ENCODE measurements around the gene PALLD.

DNA sequence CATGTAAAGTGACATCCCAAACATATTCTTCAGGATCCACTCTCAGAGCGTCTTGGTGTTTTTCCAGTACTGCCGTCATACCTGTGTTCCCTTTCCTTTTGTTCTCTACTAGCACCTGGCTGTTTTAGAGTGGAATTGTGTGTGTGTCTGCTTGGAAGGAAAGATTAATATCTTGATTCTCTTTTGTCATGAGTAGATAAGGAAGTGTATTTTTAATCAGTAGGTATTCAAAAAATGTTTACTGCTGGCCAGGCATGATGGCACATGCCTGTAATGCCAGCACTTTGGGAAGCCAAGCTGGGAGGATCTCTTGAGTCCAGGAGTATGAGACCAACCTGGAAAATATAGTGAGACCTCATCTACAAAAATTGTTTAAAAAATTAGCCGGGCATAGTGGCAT, 314.4 kb downstream of the PALLD start:
- no peak for TF ChIP-seq CTCF (optimal IDR thresholded peaks at IDR 0.05 in 1 of 3, IDR thresholded peaks at IDR 0.05 in 1 of 3, conservative IDR thresholded peaks at IDR 0.05 in 1 of 3; ENCODE audit: extremely low read depth in 1 of 3, insufficient read depth in 2 of 3, low read length in 3 of 3)
- no peak for TF ChIP-seq EZH2 (IDR thresholded peaks at IDR 0.05; ENCODE audit: low read length)

All from keratinocyte (primary cell).